HG03025 (cell line): Measurements from ENCODE around the gene SLC16A11.
"Not testable (repeated sequence)": the region's sequence is repeated elsewhere in the genome, so short reads cannot be mapped to it uniquely, and the experiment has no call there.

Experiments
- ATAC-seq: cut with Tn5 transposase; IDR thresholded peaks from one replicate; pipeline ENCODE4 v1.9.1; 2021; ENCODE audit warnings: mild to moderate bottlenecking, moderate library complexity; ENCODE audit not compliant: unreplicated experiment, low FRiP score

SLC16A11 gene

DNA sequence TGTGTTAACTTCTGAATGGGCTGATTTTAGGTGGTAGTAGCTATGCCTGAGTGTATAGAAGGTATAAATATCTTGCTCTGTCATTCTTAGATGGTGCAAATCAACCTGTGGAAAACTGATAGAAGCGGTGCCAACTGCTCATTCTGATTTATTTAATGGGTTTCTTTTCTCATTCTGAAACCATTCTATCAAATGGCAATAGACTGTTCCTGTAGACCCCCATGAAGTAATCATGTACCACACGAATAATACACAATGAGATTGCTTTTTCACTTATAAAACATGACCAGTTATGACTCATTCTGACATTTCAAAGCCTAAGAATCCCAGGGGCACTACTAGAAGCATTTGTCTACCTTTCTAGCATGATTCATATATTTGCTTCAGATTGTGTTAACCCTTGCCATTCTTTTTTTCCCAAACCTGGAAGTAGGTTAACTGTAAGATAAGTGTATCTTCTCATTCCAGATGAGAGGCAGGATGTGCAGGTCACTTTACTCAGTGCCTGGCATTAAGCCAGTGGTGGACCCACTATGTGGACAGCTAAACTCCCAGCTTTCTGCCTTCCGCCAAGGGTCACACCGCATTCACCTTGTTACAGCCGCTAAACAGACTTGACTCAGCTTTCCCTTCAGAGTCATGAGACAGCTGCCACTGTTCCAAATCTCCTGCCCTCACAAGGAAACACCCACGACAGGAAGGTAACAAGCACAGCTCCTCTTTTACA lies 16.4 kb upstream of the SLC16A11 start:
- no peak for ATAC-seq

DNA sequence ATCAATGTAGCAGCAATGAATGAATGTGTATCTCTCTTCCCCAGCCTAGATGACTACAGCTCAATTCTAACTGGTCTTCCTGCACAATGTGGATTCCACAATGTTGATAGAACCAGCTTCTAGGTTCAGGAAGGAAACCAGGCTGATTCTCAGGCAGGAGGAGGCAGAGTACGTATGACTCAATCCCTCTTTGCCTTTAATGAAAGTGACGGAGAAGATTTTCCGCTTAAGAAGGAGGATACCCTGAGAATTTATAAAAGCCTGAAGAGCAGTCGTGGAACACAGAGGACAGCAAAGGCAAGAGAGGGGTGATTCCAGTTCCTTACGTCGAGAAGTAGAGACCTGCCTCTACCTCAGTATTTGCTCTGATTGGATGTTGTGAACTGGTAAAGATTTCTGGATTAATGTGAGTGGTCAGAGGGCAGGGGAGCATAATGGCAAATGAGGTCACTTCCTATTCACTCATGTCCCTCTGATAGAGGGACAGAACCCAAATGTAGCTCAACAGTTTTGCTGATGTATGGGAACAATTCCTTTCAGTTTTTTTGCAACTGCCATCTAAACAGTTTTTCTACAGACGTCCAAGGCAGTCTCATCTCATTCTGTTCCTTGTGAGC lies 15.0 kb upstream of the SLC16A11 start:
- ATAC-seq = no peak

DNA sequence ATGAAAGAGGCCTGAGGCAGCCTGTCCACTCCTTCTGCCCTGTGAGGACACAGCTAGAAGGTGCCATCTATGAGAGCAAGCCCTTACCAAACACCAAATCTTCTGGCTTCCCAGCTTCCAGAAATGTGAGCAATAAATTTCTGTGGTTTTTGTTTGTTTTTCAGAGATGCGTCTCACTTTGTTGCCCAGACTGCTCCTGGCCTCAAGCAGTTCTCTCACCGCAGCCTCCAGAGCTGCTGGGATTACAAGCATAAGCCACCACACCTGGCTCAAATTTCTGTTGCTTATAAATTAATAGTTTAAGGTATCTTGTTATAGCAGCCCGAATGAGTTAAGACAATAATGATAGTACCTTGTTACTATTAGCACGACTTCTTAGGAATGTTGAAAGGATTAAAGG lies 12.5 kb upstream of the SLC16A11 start:
- no peak for ATAC-seq

DNA sequence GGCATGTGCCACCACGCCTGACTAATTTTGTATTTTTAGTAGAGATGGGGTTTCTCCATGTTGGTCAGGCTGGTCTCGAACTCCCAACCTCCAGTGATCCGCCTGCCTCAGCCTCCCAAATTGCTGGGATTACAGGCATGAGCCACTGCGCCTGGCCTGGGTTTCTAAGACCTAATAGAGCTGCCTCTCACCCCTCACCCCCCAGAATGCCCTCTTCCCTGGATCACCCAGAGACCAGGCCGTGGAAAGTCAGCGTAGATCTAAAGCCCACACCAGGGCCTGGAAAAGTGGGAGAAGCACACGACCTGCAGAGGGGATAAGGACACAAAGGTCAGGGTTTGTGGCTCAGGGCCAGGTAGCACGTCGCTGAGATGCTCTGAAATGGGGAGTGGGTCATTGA lies 6.7 kb upstream of the SLC16A11 start:
- ATAC-seq = not testable (repeated sequence)

DNA sequence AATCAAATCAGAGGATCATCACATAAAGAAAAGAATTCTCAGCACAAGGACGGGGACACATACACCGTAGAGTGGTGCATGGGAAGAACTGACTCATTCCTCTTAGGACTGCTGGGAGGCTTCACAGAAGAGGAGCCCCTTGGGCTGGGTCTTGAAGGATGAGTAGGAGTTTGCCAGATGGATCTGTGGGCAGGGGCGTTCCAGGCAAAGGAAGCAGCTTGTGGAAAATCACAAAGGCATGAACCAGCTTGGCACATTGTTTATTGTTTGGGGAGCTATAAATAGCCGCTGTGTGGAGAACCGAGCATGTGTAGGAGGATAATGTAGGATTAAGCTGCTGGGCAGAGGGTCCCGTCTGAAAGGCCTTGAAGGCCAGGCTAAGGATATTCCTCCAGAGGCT lies 5.1 kb upstream of the SLC16A11 start:
- ATAC-seq = no peak

DNA sequence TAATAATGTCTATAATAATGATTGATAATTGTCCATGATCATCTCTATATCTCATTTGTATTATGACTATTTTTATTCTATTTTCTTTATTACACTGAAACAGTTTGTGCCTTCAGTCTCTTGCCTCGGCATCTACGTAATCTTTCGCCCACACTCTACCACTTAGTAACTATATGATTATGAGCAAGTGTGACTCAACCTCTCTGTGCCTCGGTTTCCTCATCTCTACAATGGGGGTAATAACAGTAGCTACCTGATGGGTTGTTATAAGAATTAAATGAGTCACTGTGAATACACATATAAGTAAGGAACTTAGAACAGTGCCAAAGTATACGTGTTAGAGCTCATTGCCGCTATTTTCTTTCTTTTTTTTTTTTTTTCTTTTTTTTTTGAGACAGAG lies 3.7 kb upstream of the SLC16A11 start:
- ATAC-seq = no peak

DNA sequence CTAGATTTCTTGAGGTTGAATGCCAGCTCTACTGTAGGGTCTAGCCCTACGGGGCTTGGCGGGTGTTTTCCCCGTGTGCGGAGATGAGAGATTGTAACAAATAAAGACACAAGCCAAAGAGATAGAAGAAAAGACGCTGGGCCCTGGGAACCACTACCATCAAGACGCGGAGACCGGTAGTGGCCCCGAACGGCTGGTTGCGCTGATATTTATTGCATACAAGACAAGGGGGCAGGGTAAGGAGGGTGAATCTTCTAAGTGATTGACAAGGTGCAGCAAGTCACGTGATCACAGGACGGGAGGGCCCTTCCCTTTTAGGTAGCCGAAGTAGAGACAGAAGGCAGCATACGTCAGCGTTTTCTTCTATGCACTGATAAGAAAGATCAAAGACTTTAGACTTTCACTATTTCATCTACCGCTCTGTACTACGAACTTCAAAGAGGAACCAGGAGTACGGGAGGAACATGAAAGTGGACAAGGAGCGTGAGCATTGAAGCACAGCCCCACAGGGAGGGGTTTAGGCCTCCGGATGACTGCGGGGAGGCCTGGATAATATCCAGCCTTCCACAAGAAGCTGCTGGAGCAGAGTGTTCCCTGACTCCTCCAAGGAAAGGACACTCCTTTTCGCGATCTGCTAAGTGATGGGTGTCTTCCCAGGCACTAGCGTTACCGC lies 3.0 kb upstream of the SLC16A11 start:
- not testable (repeated sequence) for ATAC-seq

DNA sequence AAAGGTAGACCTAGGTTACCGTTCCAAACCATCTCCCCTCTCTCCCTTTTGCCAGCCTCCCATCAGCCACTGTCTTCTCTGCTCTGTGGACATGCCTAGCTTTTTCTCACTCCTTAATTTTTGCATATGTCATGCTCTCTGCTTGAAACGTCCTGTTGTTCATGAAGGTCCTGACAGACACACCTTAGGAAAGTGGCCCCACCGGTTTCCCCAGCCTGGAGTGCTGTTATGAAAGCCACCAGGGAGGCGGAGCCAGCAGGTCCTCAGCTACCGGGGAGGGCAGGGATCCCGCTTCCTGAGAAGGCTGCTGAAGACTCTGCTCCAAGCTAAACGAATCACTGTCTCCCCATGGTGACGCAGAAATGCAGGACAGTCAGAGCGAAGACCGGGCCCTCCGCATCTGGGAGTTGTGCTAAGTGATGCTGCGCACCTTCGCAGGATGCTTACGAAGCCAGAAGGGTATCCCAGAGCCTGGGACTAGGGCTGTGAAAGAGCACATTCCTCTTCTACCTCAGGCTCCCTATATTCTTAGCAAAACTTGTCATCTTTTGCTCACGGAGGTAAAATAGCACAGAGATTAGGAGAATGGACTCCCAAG lies 2.3 kb upstream of the SLC16A11 start:
- no peak for ATAC-seq

DNA sequence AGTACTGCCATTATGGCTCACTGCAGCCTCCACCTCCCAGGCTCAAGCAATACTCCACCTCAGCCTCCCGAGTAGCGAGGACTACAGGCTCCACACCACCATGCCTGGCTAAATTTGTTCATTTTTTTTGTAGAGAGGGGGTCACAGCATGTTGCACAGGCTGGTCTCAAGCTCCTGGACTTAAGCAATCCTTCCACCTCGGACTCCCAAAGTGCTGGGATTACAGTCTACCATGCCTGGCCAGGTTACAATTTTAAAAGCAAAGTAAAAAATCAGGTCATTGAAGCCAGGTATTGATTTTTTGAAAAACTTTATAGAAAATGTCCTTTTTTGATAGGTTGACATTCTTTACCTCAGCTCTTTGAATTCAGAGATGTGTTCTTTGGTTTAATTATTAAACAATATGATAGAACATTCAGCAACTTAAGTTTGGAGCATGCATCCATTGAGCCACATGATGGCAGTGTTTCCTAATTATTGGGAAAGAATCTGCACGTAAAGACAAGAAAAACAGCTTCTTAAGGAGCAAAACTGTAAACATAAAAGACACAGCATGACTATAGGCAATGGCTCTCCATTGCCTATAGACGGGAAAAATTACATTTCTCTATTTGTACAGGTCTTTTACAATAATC lies 1.7 kb upstream of the SLC16A11 start:
- ATAC-seq = no peak

DNA sequence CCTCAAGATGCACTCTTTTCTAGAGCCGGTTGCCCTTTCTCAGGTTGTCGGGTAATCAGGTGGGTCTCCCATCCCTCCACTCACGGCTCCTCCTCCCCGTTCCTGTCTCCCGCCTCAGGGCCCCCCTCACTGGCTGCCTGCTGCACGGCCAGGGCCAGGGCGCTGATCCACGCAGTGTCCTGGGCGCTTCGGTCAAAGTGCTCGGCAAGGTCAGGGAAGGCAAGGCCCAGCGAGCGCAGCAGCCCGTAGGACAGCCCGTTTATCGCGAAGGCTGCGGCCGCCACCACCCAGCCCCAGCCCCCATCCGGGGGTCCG lies 753 bp downstream of the SLC16A11 start:
- ATAC-seq = no peak

DNA sequence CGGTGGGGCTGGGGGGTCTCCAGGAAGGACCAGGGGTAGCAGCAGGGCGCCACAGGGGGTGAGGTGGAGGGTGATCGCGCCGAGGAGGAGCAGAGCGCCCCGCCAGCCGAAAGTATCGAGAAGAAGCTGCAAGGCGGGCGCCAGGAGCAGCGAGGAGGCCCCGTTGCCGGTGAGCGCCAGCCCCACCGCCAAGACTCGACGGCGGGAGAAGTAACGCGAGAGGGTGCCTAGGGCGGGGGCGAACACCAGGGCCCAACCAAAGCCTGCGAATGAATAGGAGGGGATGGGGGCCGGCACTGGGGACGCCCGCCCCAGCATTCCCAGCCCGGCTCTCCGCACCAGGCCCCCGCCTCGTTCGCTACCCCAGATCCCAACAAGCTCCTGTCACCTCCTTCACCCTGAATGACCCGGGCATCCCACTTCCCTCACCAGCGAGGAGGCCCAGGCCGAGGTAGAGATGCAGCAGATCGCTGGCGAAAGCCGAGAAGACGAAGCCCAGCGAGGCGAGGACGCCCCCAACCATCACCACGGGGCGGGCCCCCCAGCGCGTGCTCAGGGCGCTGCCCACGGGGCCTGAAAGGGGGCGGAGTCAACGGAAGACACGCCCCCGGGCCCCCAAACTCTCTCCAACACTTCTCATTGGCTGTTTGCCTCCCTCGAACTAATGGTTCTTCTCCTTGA lies 1.3 kb downstream of the SLC16A11 start:
- ATAC-seq = no peak

DNA sequence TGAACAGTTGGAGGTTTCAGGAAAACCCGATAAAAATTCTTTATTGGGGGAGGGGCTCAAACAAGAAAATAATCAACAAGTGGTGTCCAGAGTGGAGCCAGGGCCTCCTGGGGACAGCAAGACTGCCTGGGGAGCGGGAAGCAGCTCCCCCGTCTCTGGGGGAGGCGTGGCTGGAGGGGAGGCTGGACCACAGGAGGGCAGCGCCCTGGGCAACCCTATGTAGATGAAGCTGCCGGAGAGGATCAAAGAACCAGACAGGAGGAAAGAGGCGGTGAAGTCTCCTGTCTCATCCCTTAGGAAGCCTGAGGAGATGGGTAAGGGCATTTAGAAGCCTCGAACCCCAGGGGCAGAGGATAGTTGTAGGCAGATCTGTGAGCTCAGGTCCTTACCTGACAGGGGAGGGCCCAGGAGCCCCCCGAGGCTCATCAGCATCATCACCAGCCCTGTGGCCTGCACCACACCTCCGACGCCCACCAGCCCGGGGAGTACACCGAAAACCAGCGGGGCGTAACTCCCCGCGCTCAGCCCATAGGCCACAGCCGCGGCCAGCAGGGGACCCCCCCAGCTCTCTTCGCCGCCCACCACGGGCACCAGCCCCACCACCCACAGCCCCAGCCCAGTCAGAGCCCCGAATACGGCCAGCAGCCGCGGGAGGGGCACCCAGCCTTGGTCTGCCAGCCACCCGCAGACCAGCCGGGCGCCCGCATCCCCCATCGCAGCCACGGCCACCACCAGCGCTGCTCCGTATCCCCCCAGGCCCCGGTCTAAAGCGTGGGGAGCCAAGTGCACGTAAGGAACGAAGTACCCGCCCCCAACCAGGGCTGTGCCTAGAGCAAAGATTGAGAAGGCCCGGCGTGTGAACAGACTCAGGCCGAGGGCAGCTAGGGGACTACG lies 2.0 kb downstream of the SLC16A11 start:
- ATAC-seq = no peak

DNA sequence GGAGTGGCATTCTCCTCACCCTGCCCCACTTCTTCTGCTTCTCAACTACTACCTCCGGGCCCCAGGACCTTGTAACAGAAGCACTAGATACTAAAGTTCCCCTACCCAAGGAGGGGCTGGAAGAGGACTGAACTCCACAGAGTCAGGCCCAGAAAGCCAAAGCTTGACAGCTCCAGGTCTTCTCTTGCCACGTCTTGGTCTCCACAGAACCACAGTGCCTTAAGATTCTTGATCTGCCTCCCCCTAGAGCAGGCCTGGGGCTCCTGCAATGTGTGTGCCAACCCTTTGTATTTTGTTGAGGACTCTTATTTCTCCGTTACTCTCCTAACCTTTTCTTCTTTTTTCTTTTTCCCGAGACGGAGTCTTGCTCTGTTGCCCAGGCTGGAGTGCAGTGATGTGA lies 4.1 kb downstream of the SLC16A11 start:
- ATAC-seq = no peak

DNA sequence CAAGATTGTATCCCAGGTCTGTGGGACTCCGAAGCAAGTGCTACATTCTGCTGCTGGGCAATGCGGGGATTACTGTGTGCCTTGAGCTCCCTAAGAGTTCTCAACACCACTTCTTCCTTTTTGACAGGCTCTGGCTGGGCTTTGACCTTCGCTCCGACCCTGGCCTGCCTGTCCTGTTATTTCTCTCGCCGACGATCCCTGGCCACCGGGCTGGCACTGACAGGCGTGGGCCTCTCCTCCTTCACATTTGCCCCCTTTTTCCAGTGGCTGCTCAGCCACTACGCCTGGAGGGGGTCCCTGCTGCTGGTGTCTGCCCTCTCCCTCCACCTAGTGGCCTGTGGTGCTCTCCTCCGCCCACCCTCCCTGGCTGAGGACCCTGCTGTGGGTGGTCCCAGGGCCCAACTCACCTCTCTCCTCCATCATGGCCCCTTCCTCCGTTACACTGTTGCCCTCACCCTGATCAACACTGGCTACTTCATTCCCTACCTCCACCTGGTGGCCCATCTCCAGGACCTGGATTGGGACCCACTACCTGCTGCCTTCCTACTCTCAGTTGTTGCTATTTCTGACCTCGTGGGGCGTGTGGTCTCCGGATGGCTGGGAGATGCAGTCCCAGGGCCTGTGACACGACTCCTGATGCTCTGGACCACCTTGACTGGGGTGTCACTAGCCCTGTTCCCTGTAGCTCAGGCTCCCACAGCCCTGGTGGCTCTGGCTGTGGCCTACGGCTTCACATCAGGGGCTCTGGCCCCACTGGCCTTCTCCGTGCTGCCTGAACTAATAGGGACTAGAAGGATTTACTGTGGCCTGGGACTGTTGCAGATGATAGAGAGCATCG lies 5.6 kb downstream of the SLC16A11 start:
- no peak for ATAC-seq

DNA sequence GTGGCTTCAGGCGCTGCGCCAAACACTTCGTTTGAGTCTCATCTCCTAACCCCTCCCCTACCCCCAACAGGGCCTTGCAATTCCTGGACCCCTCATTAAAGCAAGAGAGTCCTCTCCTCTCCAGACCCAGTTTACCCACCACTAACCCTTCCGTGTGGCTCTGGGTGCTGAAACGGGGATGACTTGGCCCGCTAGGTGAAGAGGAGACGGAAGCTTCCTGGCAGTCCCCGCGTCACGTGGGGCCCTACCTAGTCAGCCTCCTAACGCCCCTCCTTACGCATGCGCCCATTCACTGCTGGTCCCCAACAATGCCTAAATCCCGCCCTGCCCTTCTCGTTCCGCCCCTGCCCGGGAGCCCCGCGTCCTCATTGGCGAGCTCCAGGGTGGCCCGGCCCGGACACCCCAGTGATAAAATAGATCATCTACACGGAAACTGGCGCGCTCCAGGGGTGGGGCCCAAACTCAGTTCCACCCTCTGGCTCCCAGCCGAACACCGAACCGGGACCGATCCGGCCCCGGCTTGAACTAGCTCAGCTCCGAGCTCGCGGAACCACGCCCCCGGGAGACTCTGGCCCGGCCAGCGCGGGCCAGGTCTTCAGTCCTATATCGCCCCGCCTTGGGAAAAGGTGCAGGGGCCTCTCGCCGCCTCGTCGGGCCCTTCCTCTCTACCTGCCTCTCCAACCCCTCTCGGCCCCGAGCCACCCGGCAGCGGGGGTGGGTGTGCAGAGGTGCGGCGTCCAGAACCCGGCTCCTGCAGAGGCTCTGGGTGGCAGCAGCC lies 8.1 kb downstream of the SLC16A11 start, which contains the start of gene SLC16A13:
TSS of gene SLC16A13 (plus strand) at position 425 of the 778 bp plus-strand sequence. CDS start 368 bp downstream, outside the sequence.
- ATAC-seq = peak; percentile 86

DNA sequence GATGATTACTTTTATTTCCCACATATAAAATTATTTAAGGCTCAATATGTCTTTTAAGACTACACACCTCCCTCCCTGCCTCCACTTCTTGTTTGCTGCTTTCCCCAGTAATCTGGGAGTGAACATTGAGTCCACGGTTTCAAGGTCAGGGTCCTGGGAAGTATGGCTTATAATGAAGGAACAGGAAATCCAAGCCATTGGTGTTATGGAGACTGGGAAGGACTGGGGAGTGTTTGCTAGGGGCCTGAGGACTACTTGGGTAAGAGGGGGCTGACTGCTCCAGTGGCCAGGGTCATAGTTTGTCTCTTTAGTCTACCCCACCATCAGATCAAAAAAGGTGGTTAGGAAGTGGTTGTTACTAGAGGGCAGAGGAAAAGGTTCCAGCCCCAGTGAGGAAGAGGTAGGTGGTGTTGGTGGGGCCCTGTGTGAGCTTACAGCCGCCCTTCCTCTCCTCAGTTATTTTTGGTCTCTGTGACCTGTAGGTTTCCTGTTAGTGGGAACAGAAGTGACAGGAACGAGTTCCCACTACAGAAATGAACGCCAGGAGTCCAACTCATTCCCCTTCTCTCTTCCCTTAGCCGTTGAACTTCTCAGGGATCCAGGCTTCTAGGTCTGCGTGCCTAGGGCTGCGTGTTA lies 8.8 kb downstream of the SLC16A11 start:
- ATAC-seq = peak; percentile 16

DNA sequence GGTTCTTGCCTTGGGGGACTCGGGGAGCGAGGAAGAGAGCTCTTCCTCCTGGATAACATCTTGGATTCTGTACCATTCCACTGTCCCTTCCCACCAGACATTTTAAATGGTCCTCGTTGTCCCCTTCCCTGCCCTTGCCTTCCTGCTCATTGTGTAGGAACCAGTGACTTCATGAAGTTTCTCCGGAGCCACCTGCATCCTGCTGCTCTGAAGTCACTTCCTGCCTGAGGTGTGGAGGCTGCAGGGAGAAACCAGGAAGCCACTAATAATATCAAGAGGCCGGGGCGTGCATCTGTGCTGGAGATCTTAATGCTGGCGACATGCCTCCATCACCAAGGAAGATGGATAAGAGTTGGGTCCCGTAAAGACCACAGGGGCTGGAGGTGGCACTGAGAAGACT lies 14.2 kb downstream of the SLC16A11 start:
- ATAC-seq = no peak
